Hepatic stellate cell (primary cell): ENCODE measurements around the gene C1orf35.

Source experiments
- DNase-seq: peaks from one replicate; pipeline ENCODE4 v3.0.0; 2011; ENCODE audit warnings: low spot score

Gene C1orf35

DNA sequence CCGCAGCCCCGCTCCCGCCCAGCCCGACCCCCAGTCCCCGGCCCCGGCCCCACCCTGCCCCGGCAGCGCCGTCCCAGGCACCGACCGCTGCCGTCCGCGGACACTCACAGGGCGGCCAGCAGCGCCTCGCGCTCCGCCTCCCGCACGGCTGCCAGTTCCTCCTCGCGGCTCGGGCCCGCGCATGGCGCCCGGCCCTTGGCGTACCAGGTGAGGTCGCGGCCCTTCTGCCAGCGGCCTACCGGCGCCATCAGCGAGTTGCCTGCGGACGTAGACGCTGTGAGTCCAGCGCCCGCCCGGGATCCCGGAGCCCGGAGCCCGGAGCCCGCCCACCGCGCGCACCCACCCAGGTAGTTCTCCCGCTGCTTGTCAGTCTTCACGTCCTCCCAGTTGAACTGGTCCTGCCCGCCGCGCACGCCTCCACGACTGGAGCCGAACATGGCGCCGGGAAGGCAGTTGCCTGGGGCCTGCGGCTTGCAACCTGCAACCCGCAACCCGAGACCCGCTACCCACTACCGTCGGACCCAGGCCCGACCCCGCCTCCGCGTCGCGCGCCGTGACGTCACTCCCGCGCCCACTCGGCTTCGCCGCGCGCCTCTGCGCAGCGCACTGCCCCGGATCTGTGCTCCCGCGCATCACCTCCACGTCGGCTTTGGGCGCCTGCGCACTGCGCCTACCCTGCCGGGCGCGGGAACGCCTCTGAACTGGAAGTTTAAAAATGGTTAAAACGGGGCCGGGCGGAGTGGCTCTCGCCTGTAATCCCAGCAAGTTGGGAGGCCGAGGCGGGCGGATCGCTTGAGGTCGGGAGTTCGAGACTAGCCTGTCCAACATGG lies at the start of gene C1orf35:
TSS of gene C1orf35 (minus strand) at position 535 of the 830 bp plus-strand sequence. CDS start at position 437, 98 bp downstream.
- peak; percentile 99 for DNase-seq

- DNase-seq, result no peak
Observed at GRCh38 chr1:228152918-228153258, 49.8 kb upstream of the C1orf35 start.

DNA sequence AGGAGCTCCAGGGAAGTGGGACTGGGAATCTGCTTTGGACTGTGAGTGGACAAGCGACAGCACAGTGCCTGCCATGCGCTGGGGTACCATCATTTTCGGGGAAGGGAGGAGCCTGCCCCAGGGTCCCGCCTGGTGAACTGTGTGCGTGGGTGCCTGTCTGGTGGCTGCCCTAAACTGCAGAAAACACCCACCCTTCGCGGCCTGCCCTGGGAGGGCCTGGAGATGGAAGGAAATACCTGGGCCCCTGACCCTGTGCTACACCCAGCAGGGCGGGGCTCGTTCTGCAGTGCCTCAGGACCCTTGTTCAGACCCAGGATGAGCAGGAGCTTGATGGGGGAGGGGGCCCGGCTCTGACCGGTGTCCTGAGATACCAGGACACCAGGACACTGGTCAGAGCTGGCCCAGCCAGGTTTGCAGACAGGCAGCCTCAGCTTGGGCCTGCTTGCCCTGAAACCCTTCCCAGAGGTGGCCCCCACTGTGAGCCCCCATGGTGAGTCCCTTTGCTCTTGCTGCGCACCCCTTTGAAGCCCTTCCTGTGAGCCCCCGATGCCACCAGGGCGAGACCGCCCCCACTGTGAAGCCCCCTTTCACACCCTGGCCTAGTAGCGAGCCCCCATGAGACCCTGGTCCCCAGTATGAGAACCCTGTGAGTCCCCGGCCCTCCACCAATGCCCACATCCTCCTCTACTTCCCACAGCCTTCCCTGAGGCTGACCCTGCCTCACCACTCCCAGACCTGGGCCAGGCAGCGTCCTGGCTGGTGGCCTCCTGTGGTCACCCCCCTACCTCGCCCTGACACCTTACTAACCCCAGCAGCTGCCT lies 49.2 kb upstream of the C1orf35 start:
- no peak for DNase-seq

- DNase-seq, result no peak
Observed at GRCh38 chr1:228151180-228151925, 48.2 kb upstream of the C1orf35 start.

- DNase-seq, result peak; percentile 73
Observed at GRCh38 chr1:228150461-228151179, 47.5 kb upstream of the C1orf35 start.

DNA sequence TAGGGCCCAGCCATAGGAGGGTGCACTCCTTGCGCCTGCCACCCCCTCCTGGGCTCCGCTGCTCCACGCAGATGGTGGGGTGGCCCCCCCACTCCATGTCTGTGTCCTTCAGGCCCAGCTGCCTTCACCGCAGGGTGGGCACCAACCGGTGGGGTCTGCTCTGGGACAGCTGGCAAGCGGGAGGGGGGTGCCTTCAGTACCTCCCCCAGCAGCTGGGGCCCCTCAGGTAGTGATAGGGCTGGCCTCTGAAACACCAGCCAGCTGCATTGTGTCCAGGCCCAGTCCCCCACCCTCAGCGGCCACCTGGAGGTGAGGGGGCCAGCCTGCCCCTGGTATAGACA lies 47.0 kb upstream of the C1orf35 start:
- DNase-seq, result no peak

DNA sequence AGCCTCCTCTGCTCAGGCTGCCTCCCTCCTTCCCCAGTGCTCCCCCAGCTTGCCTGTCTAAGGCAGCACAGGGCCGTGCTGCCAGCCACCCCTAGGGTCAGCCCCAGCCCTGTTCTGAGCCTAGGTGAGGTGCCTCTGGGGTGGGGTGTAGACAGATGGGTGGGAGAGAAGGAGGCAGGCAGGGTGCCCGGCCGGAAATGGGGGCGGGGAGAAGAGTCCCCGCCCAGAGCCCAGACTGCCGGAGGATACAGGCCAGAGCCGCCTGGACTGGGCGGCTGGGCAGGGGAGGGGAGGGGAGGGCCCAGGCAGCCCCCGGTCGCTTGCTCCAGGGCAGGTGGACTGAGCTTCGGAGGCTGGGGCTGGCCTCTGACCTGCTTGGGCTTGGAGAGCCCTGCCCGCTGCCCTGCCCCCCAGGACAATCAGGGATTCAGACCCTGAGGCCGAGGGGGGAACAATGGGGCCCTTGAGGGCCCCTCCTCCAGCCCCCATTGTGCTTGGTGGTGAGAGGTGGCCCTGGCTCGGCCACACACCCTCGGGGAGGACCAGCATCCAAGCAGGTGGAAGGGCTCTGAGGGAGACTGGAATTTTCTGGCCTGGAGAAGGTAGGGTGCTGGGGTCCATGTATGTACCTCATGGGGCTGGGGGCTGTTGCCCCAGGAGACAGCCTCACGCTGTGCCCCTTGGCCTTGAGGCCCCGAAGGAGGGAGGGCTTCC lies 46.4 kb upstream of the C1orf35 start, which contains the start of gene GJC2:
TSS of gene GJC2 (plus strand) at position 525 of the 714 bp plus-strand sequence. CDS start 7,829 bp downstream, outside the sequence.
- peak; percentile 71 for DNase-seq

- no peak for DNase-seq
Observed at GRCh38 chr1:228148935-228149405, 45.8 kb upstream of the C1orf35 start.

GRCh38 chr1:228148196-228148861 lies 45.2 kb upstream of the C1orf35 start:
- no peak for DNase-seq

DNA sequence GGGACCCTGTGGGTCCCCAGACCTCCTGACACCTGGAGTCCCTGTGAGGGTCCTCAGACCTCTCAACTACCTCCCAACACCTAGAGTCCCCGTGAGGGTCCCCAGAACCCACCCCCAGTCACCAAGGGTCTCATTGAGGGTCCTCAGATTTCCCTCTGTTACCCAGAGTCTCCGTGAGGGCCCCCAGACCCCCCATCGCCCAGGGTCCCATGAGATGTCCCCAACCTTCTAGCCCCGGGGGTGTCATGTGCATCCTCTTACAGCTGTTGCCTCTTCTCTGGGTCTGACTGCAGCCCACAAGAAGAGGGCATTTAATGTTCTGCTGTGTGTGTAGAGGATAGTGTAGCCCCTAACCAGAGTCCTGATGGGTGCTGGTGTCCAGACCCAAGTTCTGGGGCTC lies 44.6 kb upstream of the C1orf35 start:
- no peak for DNase-seq

DNA sequence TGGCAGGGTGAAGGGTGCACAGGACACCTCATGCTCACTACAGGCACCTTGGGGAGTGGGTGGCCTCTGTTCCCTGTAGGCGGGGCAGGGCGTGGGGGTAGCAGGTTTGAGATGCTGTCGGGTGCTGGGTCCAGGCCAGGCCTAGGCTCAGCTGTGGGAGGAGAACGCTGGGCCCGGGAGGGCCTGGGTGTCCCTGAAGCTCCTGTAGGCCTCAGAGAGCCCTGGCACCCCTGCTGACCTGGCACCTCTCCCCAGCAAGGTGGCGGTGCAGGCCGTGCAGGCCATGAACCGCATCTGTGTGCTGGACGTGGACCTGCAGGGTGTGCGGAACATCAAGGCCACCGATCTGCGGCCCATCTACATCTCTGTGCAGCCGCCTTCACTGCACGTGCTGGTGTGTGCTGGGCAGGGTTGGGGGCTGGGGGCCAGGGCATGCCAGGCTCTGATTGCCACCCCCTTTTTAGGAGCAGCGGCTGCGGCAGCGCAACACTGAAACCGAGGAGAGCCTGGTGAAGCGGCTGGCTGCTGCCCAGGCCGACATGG lies 44.1 kb upstream of the C1orf35 start:
- no peak for DNase-seq

DNA sequence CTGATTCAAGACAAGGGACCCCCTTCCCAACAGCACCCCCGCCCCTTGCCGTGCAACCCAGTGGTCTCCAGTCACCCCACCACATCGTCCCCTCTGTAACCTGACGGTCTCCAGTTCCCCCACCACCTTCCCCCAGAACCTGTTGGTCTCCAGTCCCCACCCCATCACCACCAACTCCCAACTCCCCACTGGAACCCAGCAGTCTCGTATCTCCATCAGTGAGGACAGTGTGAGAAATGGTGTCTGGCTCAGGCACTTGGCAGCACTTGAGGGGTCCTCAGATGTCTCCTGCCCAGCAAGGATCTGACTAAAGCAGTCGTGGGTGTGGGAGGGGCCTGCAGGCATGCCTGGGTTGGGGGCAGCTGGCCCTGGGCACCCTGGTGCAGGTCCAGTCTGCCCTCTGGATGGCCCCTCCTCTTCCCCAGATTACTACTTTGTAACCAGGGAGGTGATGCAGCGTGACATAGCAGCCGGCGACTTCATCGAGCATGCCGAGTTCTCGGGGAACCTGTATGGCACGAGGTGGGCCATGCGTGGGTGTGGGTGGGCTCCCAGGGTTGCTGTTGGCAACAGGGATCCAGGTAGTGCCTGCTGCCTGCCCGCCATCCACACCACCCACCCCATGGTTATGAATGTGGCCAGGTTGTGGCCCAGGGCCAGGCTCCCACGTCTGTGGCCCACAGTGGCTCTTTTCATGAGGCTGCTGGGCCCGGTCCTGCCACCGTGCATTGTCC lies 43.5 kb upstream of the C1orf35 start:
- no peak for DNase-seq

DNA sequence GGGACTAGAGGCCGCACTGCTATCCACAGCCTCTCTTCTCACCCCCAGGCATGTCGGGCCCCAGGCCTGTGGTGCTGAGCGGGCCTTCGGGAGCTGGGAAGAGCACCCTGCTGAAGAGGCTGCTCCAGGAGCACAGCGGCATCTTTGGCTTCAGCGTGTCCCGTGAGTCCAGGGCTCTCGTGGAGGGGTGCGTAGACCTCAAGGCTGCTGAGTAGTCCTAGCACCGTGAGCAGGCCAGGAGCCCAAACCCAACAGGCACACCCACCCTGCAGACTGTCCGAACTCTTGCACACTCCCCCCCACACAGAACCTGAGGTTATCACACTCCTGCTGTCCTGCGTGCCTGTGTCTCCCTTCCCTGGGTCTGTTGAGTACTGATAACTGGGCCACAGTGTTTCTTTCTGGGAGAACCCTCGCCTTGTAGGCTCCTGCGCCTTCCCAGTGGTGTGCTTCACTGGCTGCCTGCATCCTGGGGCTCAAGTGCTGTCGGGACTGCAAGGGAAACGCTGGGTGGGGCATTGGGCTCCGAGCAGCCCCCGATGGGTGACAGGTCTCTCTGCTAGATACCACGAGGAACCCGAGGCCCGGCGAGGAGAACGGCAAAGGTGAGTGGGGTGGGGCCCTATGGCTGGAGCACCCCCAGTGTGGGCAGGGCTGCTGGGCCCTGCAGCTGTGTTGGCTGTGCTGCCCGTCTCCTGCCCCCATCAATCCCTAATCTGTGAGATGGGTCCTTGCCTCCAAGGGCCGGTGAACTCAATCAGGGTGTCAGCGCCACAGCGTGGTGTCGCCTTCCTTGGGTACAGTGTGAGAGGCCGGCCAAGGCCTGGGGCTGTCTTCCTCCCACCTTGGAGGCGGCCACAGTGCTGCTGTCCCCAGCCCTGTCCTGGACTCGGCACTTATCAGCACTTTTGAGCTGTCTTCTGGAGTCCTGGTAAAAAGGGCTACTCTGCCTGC lies 42.6 kb upstream of the C1orf35 start:
- no peak for DNase-seq

DNA sequence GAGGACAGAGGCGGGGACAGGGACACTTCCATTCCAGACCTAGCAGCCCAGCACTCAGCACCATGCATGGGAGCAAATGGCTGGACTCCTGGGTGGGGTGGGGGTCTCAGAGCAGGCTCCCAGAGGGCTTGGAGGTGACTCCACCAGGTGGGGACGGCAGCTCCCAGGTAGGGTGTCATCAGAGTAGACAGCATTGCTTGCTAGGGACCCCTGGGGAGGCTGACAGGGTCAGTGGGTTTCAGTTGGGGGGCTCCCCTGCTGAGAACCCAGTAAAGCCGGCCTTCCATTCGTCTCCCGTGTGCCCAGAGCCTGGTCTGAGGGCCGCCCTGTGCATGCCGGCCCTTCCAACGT lies 41.8 kb upstream of the C1orf35 start:
- DNase-seq, result no peak

DNA sequence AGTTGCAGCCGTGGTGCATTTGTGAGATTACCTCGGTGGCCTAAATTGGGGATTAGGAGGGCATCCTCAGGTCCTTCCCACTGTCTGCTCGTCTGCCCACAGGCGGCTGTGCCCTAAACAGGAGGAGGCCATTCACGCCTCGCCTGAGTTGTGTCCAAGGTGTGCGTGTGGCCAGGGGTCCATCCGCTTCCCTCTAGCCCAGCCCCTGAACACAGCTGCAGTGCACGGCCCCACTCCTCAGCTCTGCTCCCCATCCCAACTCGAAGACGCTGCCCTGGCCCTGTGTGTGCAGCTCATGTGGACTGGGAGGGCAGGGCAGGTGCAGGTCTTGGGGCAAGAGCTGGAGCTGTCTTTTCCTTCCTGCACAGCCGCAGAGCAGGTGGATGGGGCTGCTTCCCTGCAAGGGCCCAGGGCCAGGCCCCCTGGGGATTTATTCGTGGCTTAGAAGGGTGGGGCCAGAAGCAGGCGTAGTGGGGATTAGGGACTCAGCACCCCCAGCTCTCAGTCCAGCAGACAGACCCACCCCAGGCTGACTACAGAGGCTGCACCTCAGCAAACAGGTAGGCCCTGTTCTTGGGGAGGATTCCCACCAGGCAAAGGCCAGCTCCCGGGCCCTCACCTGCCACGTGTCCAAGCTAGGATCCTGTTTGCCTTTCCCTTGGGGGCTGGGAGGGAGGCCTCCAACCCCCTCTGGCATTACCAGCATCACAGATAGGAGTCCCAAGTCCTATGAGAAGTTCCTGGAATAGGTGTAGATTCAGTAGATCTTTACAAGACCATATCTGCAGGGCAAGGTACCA lies 41.3 kb upstream of the C1orf35 start:
- DNase-seq, result no peak

GRCh38 chr1:228143480-228144192 lies 40.5 kb upstream of the C1orf35 start:
- no peak for DNase-seq

DNA sequence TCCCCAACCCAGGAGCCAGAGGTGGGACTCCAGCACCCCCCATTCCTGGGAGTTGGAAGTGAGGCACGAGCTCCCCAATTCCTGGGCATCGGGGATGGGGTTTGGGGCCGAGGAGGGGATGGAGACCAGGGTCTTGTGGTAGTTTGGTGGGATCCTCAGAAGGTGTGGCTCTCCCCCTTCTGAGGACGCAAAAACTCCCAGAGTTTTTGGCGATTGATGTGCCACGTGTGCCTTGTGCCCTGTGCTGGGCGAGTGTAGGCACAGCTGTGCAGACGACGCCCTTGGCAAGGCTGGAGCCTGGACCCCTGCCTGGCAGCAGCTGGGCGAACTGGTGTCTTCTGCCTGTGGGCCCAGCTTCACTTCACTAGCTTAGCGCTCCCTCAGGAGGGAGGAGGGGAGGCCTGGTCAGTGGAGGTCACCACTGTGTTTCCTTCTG lies 39.6 kb upstream of the C1orf35 start:
- DNase-seq, result no peak
